ENCODE results near the gene CYP4B1. TPM values are rescaled to one million over a fixed set of nuclear protein-coding genes. Genes with fewer than 3 reads are reported as not detected.
"Not testable (repeated sequence)": the region's sequence is repeated elsewhere in the genome, so short reads cannot be mapped to it uniquely, and the experiment has no call there.

Gene CYP4B1
- total RNA-seq, 1 experiment from 2014 or later = not detected

GRCh38 chr1:46784666-46785065 lies 14.2 kb upstream of the CYP4B1 start:
- TF ChIP-seq CTCF (conservative IDR thresholded peaks at IDR 0.05) = no peak
- H3K56ac ChIP-seq (ENCODE audit: insufficient read length, low read depth, low read length) = no peak overlapping the region
- no peak overlapping the region for H2AK5ac ChIP-seq (ENCODE audit: insufficient read length, low read length)
- H3K14ac ChIP-seq (ENCODE audit: insufficient read depth, low read length) = no peak overlapping the region
- WGBS (ENCODE audit: extremely low coverage, insufficient read length, low lambda C conversion rate) = 100% methylated on average over 1 of the region's 1 CpG
- no peak overlapping the region for H4K5ac ChIP-seq (ENCODE audit: insufficient read length, low read depth, low read length)
- no peaks in the 10 kb centered on the region for H3K27me3 ChIP-seq (ENCODE audit: insufficient read depth, low read length)
- Mint-ChIP-seq H3K9me3 (peaks cover 69 to 71% of the 10 kb centered on the region in 2 experiments), H3K4me3 (no peak overlapping the region), H3K36me3 (ENCODE audit: insufficient read depth in 1 of 3, low read depth in 3 of 3) (peaks cover 21 to 46% (median 46%) of the 10 kb centered on the region in 3 experiments), H3K4me1 (peaks cover 13 to 18% of the 10 kb centered on the region in 2 experiments), H3K27me3 (ENCODE audit: low read depth) (no peaks in the 10 kb centered on the region; the same call in 1 of the 2 replicates), H3K27ac (no peak overlapping the region)
- H3K79me2 ChIP-seq (ENCODE audit: insufficient read depth, low read length) = no peaks in the 10 kb centered on the region
- H3K18ac ChIP-seq (ENCODE audit: insufficient read length, low read depth, low read length) = no peak overlapping the region
- H3K4ac ChIP-seq (ENCODE audit: low read depth, low read length) = no peak overlapping the region
- H2BK15ac ChIP-seq (ENCODE audit: low read depth, low read length) = no peak overlapping the region
- H3K23me2 ChIP-seq (ENCODE audit: insufficient read length, low read depth, low read length, poor library complexity, severe bottlenecking) = no peaks in the 10 kb centered on the region
- no peaks in the 10 kb centered on the region for H3K79me1 ChIP-seq (ENCODE audit: insufficient read depth, low read depth, low read length, poor library complexity, severe bottlenecking)
- H3K4me1 ChIP-seq (ENCODE audit: insufficient read depth, low read length) = no peaks in the 10 kb centered on the region
- H3K27ac ChIP-seq (ENCODE audit: insufficient read length, low read depth, low read length) = no peak overlapping the region
- no peak overlapping the region for H2AFZ ChIP-seq (ENCODE audit: low read length)
- H3T11ph ChIP-seq (ENCODE audit: low read length) = no peak overlapping the region
- no peak overlapping the region for H2BK120ac ChIP-seq (ENCODE audit: low read depth, low read length, poor library complexity, severe bottlenecking)
- H3K9me3 ChIP-seq (ENCODE audit: control insufficient read depth, low read depth, low read length) = peaks cover 17% of the 10 kb centered on the region
- no peak for DNase-seq
- no peak overlapping the region for H4K8ac ChIP-seq (replicated peaks; ENCODE audit: insufficient read length, low read depth, low read length)
- H3K23ac ChIP-seq (ENCODE audit: insufficient read length, low read depth, low read length) = no peak overlapping the region
- H2BK20ac ChIP-seq (ENCODE audit: low read depth, low read length, poor library complexity, severe bottlenecking) = no peak overlapping the region
- no peak overlapping the region for H3K4me2 ChIP-seq (ENCODE audit: insufficient read depth, insufficient read length, low read length)
- no peaks in the 10 kb centered on the region for H4K20me1 ChIP-seq (ENCODE audit: control insufficient read depth, insufficient read depth, insufficient read length)
- no peak overlapping the region for H3K9ac ChIP-seq (ENCODE audit: extremely low read depth, insufficient read length, low read length)
- H2BK5ac ChIP-seq (ENCODE audit: insufficient read length, low read length) = no peak overlapping the region
- H4K91ac ChIP-seq (ENCODE audit: insufficient read length, low read depth, low read length) = no peak overlapping the region
- no peak overlapping the region for H2BK12ac ChIP-seq (ENCODE audit: insufficient read length, low read depth, low read length)

GRCh38 chr1:46788634-46789033 lies 10.2 kb upstream of the CYP4B1 start:
- H4K91ac ChIP-seq (ENCODE audit: insufficient read length, low read depth, low read length); H2BK12ac ChIP-seq (ENCODE audit: insufficient read length, low read depth, low read length); H2BK120ac ChIP-seq (ENCODE audit: low read depth, low read length, poor library complexity, severe bottlenecking); H3K4me3 Mint-ChIP-seq; H3K18ac ChIP-seq (ENCODE audit: insufficient read length, low read depth, low read length); H3K56ac ChIP-seq (ENCODE audit: insufficient read length, low read depth, low read length); H4K8ac ChIP-seq (replicated peaks; ENCODE audit: insufficient read length, low read depth, low read length); H4K20me1 ChIP-seq (ENCODE audit: control insufficient read depth, insufficient read depth, insufficient read length); H2BK5ac ChIP-seq (ENCODE audit: insufficient read length, low read length); H3K9ac ChIP-seq (ENCODE audit: extremely low read depth, insufficient read length, low read length); H2BK15ac ChIP-seq (ENCODE audit: low read depth, low read length); H3K23ac ChIP-seq (ENCODE audit: insufficient read length, low read depth, low read length); H3K23me2 ChIP-seq (ENCODE audit: insufficient read length, low read depth, low read length, poor library complexity, severe bottlenecking); H3K14ac ChIP-seq (ENCODE audit: insufficient read depth, low read length); H3K27me3 ChIP-seq (ENCODE audit: insufficient read depth, low read length); H3K79me1 ChIP-seq (ENCODE audit: insufficient read depth, low read depth, low read length, poor library complexity, severe bottlenecking); H4K5ac ChIP-seq (ENCODE audit: insufficient read length, low read depth, low read length); H2AFZ ChIP-seq (ENCODE audit: low read length); H2AK5ac ChIP-seq (ENCODE audit: insufficient read length, low read length); H3K27ac Mint-ChIP-seq; H3K79me2 ChIP-seq (ENCODE audit: insufficient read depth, low read length); H3K4me2 ChIP-seq (ENCODE audit: insufficient read depth, insufficient read length, low read length); H3T11ph ChIP-seq (ENCODE audit: low read length); DNase-seq; H3K27me3 Mint-ChIP-seq (ENCODE audit: low read depth); H2BK20ac ChIP-seq (ENCODE audit: low read depth, low read length, poor library complexity, severe bottlenecking); H3K4ac ChIP-seq (ENCODE audit: low read depth, low read length); H3K27ac ChIP-seq (ENCODE audit: insufficient read length, low read depth, low read length); H3K4me1 ChIP-seq (ENCODE audit: insufficient read depth, low read length); H3K9me3 ChIP-seq (ENCODE audit: control insufficient read depth, low read depth, low read length): not testable (repeated sequence)
- no CpG with 5 or more reads among the region's 4 CpGs for WGBS (ENCODE audit: extremely low coverage, insufficient read length, low lambda C conversion rate)
- peaks cover 19 to 26% of the 10 kb centered on the region in 2 experiments for H3K4me1 Mint-ChIP-seq
- H3K9me3 Mint-ChIP-seq = peaks cover 38 to 49% of the 10 kb centered on the region in 2 experiments
- peaks cover 11 to 26% (median 22%) of the 10 kb centered on the region in 3 experiments for H3K36me3 Mint-ChIP-seq (ENCODE audit: insufficient read depth in 1 of 3, low read depth in 3 of 3)
